ENCODE data around the gene MMP20. TPM values are rescaled to one million over a fixed set of nuclear protein-coding genes. Genes with fewer than 3 reads are reported as not detected.

The MMP20 gene
- total and polyA plus RNA-seq, 2 experiments from 2014 or later = not detected

GRCh38 chr11:102653744-102654291 lies 28.7 kb upstream of the MMP20 start:
- peak; percentile 17 for DNase-seq
- Histone ChIP-seq H3K79me2 (ENCODE audit: insufficient read depth) (no peaks in the 10 kb centered on the region), H3K4me3 (no peak overlapping the region), H3F3A (ENCODE audit: insufficient read depth) (peaks cover 3% of the 10 kb centered on the region; the same call in 1 of the 2 replicates), H3K9me2 (ENCODE audit: insufficient read depth) (no peaks in the 10 kb centered on the region), H2AFZ (no peak overlapping the region), H3K36me3 (ENCODE audit: low read depth) (no peaks in the 10 kb centered on the region), H3K27ac (no peak overlapping the region), H3K27me3 (replicated peaks; ENCODE audit: insufficient read depth) (peaks cover 22% of the 10 kb centered on the region), H3K4me1 (ENCODE audit: insufficient read depth) (no peaks in the 10 kb centered on the region), H3K9me3 (ENCODE audit: low read depth) (no peaks in the 10 kb centered on the region), H3K4me2 (ENCODE audit: unreplicated experiment) (no peak overlapping the region), H3K9ac (no peak overlapping the region), H4K20me1 (ENCODE audit: insufficient read depth) (no peaks in the 10 kb centered on the region)
- 64 to 67% methylated on average over 16 of the region's 16 CpGs for WGBS, 2 experiments (ENCODE audit: low coverage in 1 of 2, low lambda C conversion rate in 2 of 2, missing lambda C conversion rate in 2 of 2)
- in situ Hi-C loops (cut with MboI) = no loop called here
- TF ChIP-seq EZH2 (IDR thresholded peaks at IDR 0.05; ENCODE audit: insufficient read depth, poor library complexity, severe bottlenecking) (no peak), EZH2phosphoT487 (IDR thresholded peaks at IDR 0.05; ENCODE audit: insufficient read depth, low read depth) (no peak)

GRCh38 chr11:102647430-102647829 lies 22.3 kb upstream of the MMP20 start:
- Histone ChIP-seq H3K27me3 (replicated peaks; ENCODE audit: insufficient read depth) (0 out of 2 replicates have a peak, but pooled peaks cover 3% of the 10 kb centered on the region), H3K36me3 (ENCODE audit: low read depth) (no peaks in the 10 kb centered on the region), H3K9ac (no peak overlapping the region), H3F3A (ENCODE audit: insufficient read depth) (no peaks in the 10 kb centered on the region), H3K9me2 (ENCODE audit: insufficient read depth) (no peaks in the 10 kb centered on the region; the same call in 1 of the 2 replicates), H3K4me3 (no peak overlapping the region), H3K4me1 (ENCODE audit: insufficient read depth) (no peaks in the 10 kb centered on the region), H3K79me2 (ENCODE audit: insufficient read depth) (no peaks in the 10 kb centered on the region), H3K4me2 (ENCODE audit: unreplicated experiment) (no peak overlapping the region), H3K27ac (no peak overlapping the region), H2AFZ (no peak overlapping the region), H3K9me3 (ENCODE audit: low read depth) (no peaks in the 10 kb centered on the region), H4K20me1 (ENCODE audit: insufficient read depth) (no peaks in the 10 kb centered on the region)
- peak; percentile 30 for DNase-seq
- TF ChIP-seq EZH2 (IDR thresholded peaks at IDR 0.05; ENCODE audit: insufficient read depth, poor library complexity, severe bottlenecking) = no peak
- TF ChIP-seq EZH2phosphoT487 (IDR thresholded peaks at IDR 0.05; ENCODE audit: insufficient read depth, low read depth) = no peak
- in situ Hi-C loops (cut with MboI) = no loop called here

GRCh38 chr11:102643941-102644340 lies 18.8 kb upstream of the MMP20 start:
- H3K36me3 ChIP-seq (ENCODE audit: low read depth) = no peaks in the 10 kb centered on the region
- no peak overlapping the region for H3K4me2 ChIP-seq (ENCODE audit: unreplicated experiment)
- no peaks in the 10 kb centered on the region for H3F3A ChIP-seq (ENCODE audit: insufficient read depth)
- no peaks in the 10 kb centered on the region for H4K20me1 ChIP-seq (ENCODE audit: insufficient read depth)
- H3K9me3 ChIP-seq (ENCODE audit: low read depth) = no peaks in the 10 kb centered on the region
- H3K9me2 ChIP-seq (ENCODE audit: insufficient read depth) = no peaks in the 10 kb centered on the region; the same call in 1 of the 2 replicates
- H3K9ac ChIP-seq = no peak overlapping the region
- H2AFZ ChIP-seq = no peak overlapping the region
- TF ChIP-seq EZH2phosphoT487 (IDR thresholded peaks at IDR 0.05; ENCODE audit: insufficient read depth, low read depth) = no peak
- TF ChIP-seq EZH2 (IDR thresholded peaks at IDR 0.05; ENCODE audit: insufficient read depth, poor library complexity, severe bottlenecking) = no peak
- H3K4me1 ChIP-seq (ENCODE audit: insufficient read depth) = no peaks in the 10 kb centered on the region
- DNase-seq = no peak
- H3K79me2 ChIP-seq (ENCODE audit: insufficient read depth) = no peaks in the 10 kb centered on the region
- no peak overlapping the region for H3K4me3 ChIP-seq
- in situ Hi-C loops (cut with MboI) = no loop called here
- WGBS, 2 experiments (ENCODE audit: low coverage in 1 of 2, low lambda C conversion rate in 2 of 2, missing lambda C conversion rate in 2 of 2) = 84 to 89% methylated on average over 4 of the region's 4 CpGs
- no peak overlapping the region for H3K27ac ChIP-seq
- no peaks in the 10 kb centered on the region for H3K27me3 ChIP-seq (replicated peaks; ENCODE audit: insufficient read depth)

DNA sequence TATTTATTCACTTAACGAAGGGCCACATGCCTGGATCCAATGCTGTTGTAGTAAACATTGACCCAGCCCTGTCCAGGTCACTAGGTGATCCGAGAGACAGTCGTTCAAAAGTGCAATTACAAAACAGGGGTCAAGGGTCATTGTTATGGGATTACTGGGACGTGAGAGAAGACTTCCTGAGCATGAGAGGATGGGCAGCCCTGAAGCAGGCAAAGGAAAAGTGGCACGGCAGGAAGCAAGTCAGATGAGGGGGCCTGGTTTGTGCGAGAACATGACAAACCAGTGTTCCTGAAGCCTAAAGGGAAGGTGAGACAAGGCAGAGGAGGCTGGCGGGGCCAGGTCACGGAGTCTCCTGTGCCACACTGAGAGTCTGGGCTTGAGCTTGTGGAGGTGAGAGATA lies 15.8 kb upstream of the MMP20 start:
- no peaks in the 10 kb centered on the region for H3K36me3 ChIP-seq (ENCODE audit: low read depth)
- H3F3A ChIP-seq (ENCODE audit: insufficient read depth) = no peaks in the 10 kb centered on the region
- H3K4me3 ChIP-seq = no peak overlapping the region
- no peak overlapping the region for H3K9ac ChIP-seq
- H3K9me2 ChIP-seq (ENCODE audit: insufficient read depth) = no peaks in the 10 kb centered on the region
- TF ChIP-seq EZH2phosphoT487 (IDR thresholded peaks at IDR 0.05; ENCODE audit: insufficient read depth, low read depth) = no peak
- TF ChIP-seq EZH2 (IDR thresholded peaks at IDR 0.05; ENCODE audit: insufficient read depth, poor library complexity, severe bottlenecking) = no peak
- WGBS, 2 experiments (ENCODE audit: low coverage in 1 of 2, low lambda C conversion rate in 2 of 2, missing lambda C conversion rate in 2 of 2) = 62 to 63% methylated on average over 8 of the region's 8 CpGs
- no peaks in the 10 kb centered on the region for H3K27me3 ChIP-seq (replicated peaks; ENCODE audit: insufficient read depth)
- no peak overlapping the region for H2AFZ ChIP-seq
- no peak for DNase-seq
- H3K27ac ChIP-seq = no peak overlapping the region
- H3K79me2 ChIP-seq (ENCODE audit: insufficient read depth) = no peaks in the 10 kb centered on the region
- H3K4me1 ChIP-seq (ENCODE audit: insufficient read depth) = no peaks in the 10 kb centered on the region
- in situ Hi-C loops (cut with MboI) = no loop called here
- no peak overlapping the region for H3K4me2 ChIP-seq (ENCODE audit: unreplicated experiment)
- no peaks in the 10 kb centered on the region for H4K20me1 ChIP-seq (ENCODE audit: insufficient read depth)
- no peaks in the 10 kb centered on the region for H3K9me3 ChIP-seq (ENCODE audit: low read depth)

DNA sequence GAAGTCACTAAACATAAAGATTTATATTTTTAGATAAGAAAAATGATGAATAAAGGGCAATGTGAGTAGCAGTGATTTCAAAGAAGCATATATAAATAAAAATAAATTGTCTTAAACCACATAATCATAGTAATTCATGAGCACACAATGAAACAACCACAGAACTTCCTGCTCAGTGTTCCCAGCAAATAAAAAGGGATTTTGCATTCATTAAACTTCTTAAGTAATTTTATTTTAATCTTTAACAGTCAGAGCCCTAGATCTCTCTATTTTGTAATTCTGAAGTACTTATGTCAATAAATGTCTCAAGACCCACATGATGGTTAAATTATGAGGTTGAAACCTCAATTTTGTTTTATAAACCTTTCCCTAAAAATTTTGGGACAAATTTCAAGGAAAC lies 14.5 kb upstream of the MMP20 start:
- in situ Hi-C loops (cut with MboI) = no loop called here
- Histone ChIP-seq H3K4me1 (ENCODE audit: insufficient read depth) (no peaks in the 10 kb centered on the region), H3K4me3 (no peak overlapping the region), H3K4me2 (ENCODE audit: unreplicated experiment) (no peak overlapping the region), H4K20me1 (ENCODE audit: insufficient read depth) (no peaks in the 10 kb centered on the region), H3K9me3 (ENCODE audit: low read depth) (no peaks in the 10 kb centered on the region), H3K36me3 (ENCODE audit: low read depth) (no peaks in the 10 kb centered on the region), H3F3A (ENCODE audit: insufficient read depth) (no peaks in the 10 kb centered on the region), H3K9ac (no peak overlapping the region), H3K27me3 (replicated peaks; ENCODE audit: insufficient read depth) (no peaks in the 10 kb centered on the region), H3K9me2 (ENCODE audit: insufficient read depth) (no peaks in the 10 kb centered on the region), H2AFZ (no peak overlapping the region), H3K79me2 (ENCODE audit: insufficient read depth) (no peaks in the 10 kb centered on the region), H3K27ac (no peak overlapping the region)
- no peak for TF ChIP-seq EZH2phosphoT487 (IDR thresholded peaks at IDR 0.05; ENCODE audit: insufficient read depth, low read depth)
- no peak for TF ChIP-seq EZH2 (IDR thresholded peaks at IDR 0.05; ENCODE audit: insufficient read depth, poor library complexity, severe bottlenecking)
- no peak for DNase-seq
